Measurements from ENCODE around the gene GAST.

- no peak for TF ChIP-seq MED1 (CRISPR knock-in tag; IDR thresholded peaks at IDR 0.05; ENCODE audit: borderline replicate concordance)
- TF ChIP-seq POLR2AphosphoS5 (IDR thresholded peaks at IDR 0.05; ENCODE audit: control insufficient read depth, insufficient read depth, low read depth, low read length) = no peak
- TF ChIP-seq, protein P1, sequence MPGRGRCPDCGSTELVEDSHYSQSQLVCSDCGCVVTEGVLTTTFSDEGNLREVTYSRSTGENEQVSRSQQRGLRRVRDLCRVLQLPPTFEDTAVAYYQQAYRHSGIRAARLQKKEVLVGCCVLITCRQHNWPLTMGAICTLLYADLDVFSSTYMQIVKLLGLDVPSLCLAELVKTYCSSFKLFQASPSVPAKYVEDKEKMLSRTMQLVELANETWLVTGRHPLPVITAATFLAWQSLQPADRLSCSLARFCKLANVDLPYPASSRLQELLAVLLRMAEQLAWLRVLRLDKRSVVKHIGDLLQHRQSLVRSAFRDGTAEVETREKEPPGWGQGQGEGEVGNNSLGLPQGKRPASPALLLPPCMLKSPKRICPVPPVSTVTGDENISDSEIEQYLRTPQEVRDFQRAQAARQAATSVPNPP (IDR thresholded peaks at IDR 0.05; ENCODE audit: borderline replicate concordance, insufficient read depth, insufficient read length) = no peak
- TF ChIP-seq SRF (CRISPR knock-in tag; IDR thresholded peaks at IDR 0.05) = no peak
- no peak for TF ChIP-seq EHMT2 (IDR thresholded peaks at IDR 0.05)
- TF ChIP-seq ZNF23 (CRISPR knock-in tag; IDR thresholded peaks at IDR 0.05) = no peak
- TF ChIP-seq HNRNPH1 (optimal IDR thresholded peaks at IDR 0.05; ENCODE audit: low read depth, low read length) = no peak
Observed at GRCh38 chr17:41683441-41684007, 28.6 kb upstream of the GAST start.
